Mesenchymal stem cell (in vitro differentiated cells and primary cell): Measurements from ENCODE around the gene GRM7.

Experiments used
- DNase-seq: peaks from one replicate; pipeline ENCODE4 v3.0.0-alpha.2; 2013
- H2AFZ ChIP-seq: one replicate; pipeline ENCODE4 v1.6.1; 2013; ENCODE audit warnings: low read depth, mild to moderate bottlenecking, control low read depth, inconsistent platforms, low read length, moderate library complexity
- H2AK5ac ChIP-seq: 2 replicates; pipeline ENCODE4 v1.6.1; 2013; ENCODE audit warnings: low read length, moderate library complexity, mild to moderate bottlenecking, inconsistent platforms; ENCODE audit not compliant: severe bottlenecking
- H2BK120ac ChIP-seq: one replicate; pipeline ENCODE4 v1.6.1; 2013; ENCODE audit warnings: low read depth, mild to moderate bottlenecking, inconsistent platforms, low read length, moderate library complexity
- H2BK12ac ChIP-seq, 2 experiments: one replicate each; pipeline ENCODE4 v1.6.1; 2013; ENCODE audit warnings: inconsistent platforms in 2 of 2, low read length in 2 of 2, mild to moderate bottlenecking in 2 of 2, moderate library complexity in 2 of 2, control low read depth in 1 of 2
- H2BK15ac ChIP-seq: one replicate; pipeline ENCODE4 v1.6.1; 2013; ENCODE audit warnings: mild to moderate bottlenecking, low read depth, inconsistent platforms; ENCODE audit not compliant: poor library complexity, severe bottlenecking
- H2BK5ac ChIP-seq: 2 replicates; pipeline ENCODE4 v1.6.1; 2013; ENCODE audit warnings: low read depth, mild to moderate bottlenecking, low read length, control low read depth, inconsistent platforms; ENCODE audit not compliant: poor library complexity, severe bottlenecking
- H3K14ac ChIP-seq, 2 experiments: one replicate each; pipeline ENCODE4 v1.6.1; 2013; ENCODE audit warnings: inconsistent platforms in 2 of 2, low read length in 2 of 2, control low read depth in 1 of 2, mild to moderate bottlenecking in 1 of 2, moderate library complexity in 1 of 2
- H3K18ac ChIP-seq, 2 experiments: one replicate each; pipeline ENCODE4 v1.6.1; 2013; ENCODE audit warnings: inconsistent platforms in 2 of 2, low read length in 2 of 2, control low read depth in 1 of 2, low read depth in 1 of 2, mild to moderate bottlenecking in 1 of 2
- H3K23ac ChIP-seq, 2 experiments: one replicate each; pipeline ENCODE4 v1.6.1; 2013; ENCODE audit warnings: inconsistent platforms in 2 of 2, low read length in 2 of 2, mild to moderate bottlenecking in 2 of 2, moderate library complexity in 2 of 2, control low read depth in 1 of 2
- H3K27ac ChIP-seq: 2 replicates; pipeline ENCODE4 v1.5.1; 2013; ENCODE audit warnings: mild to moderate bottlenecking, moderate library complexity, low read length, control low read depth, inconsistent platforms; ENCODE audit not compliant: poor library complexity, severe bottlenecking
- H3K27me3 ChIP-seq, 2 experiments: 2 replicates each; pipeline versions ENCODE4 v1.6.1 to v1.7.0; 2013; ENCODE audit warnings: low read length in 2 of 2, mild to moderate bottlenecking in 2 of 2, moderate library complexity in 2 of 2, control low read depth in 1 of 2, inconsistent platforms in 1 of 2; ENCODE audit not compliant: control insufficient read depth in 1 of 2, insufficient read depth in 1 of 2
- H3K36me3 ChIP-seq, 2 experiments: 2 replicates each; pipeline versions ENCODE4 v1.6.1 to v1.7.0; 2013; ENCODE audit warnings: low read length in 2 of 2, control low read depth in 1 of 2, inconsistent platforms in 1 of 2, low read depth in 1 of 2, mild to moderate bottlenecking in 1 of 2; ENCODE audit not compliant: insufficient read depth in 2 of 2, control insufficient read depth in 1 of 2
- H3K4ac ChIP-seq, 2 experiments: one replicate each; pipeline ENCODE4 v1.6.1; 2013; ENCODE audit warnings: inconsistent platforms in 2 of 2, low read length in 2 of 2, mild to moderate bottlenecking in 2 of 2, moderate library complexity in 2 of 2, control low read depth in 1 of 2, low read depth in 1 of 2
- H3K4me1 ChIP-seq: 2 replicates; pipeline ENCODE4 v1.6.1; 2013; ENCODE audit warnings: low read depth, low read length, control low read depth; ENCODE audit not compliant: control insufficient read depth, insufficient read depth
- H3K4me2 ChIP-seq: 2 replicates; pipeline ENCODE4 v1.6.1; 2013; ENCODE audit warnings: low read length, mild to moderate bottlenecking, inconsistent platforms; ENCODE audit not compliant: poor library complexity, severe bottlenecking
- H3K4me3 ChIP-seq, 2 experiments: 2 replicates each; pipeline versions ENCODE4 v1.5.1 to v1.7.0; 2013; ENCODE audit warnings: low read length in 2 of 2, mild to moderate bottlenecking in 2 of 2, control low read depth in 1 of 2, low read depth in 1 of 2; ENCODE audit not compliant: insufficient read depth in 1 of 2
- H3K79me1 ChIP-seq: replicated peaks from 2 replicates; pipeline ENCODE4 v1.6.1; 2013; ENCODE audit warnings: mild to moderate bottlenecking, control low read depth, low read length, inconsistent platforms; ENCODE audit not compliant: poor library complexity, severe bottlenecking
- H3K9ac ChIP-seq: 2 replicates; pipeline ENCODE4 v1.7.0; 2013; ENCODE audit warnings: mild to moderate bottlenecking, low read length, moderate library complexity
- H3K9me3 ChIP-seq: 2 replicates; pipeline ENCODE4 v1.7.0; 2013; ENCODE audit warnings: mild to moderate bottlenecking, low read length; ENCODE audit not compliant: control insufficient read depth
- H4K8ac ChIP-seq: one replicate; pipeline ENCODE4 v1.6.1; 2013; ENCODE audit warnings: inconsistent platforms, mild to moderate bottlenecking, low read length, moderate library complexity
- H4K91ac ChIP-seq: one replicate; pipeline ENCODE4 v1.6.1; 2013; ENCODE audit warnings: mild to moderate bottlenecking, low read length, inconsistent platforms
- WGBS: methylation state at CpG from one replicate; pipeline ENCODE4 v1.1.7; 2013; ENCODE audit warnings: mixed read lengths; 5-methylcytosine and 5-hydroxymethylcytosine counted together

Gene GRM7

DNA sequence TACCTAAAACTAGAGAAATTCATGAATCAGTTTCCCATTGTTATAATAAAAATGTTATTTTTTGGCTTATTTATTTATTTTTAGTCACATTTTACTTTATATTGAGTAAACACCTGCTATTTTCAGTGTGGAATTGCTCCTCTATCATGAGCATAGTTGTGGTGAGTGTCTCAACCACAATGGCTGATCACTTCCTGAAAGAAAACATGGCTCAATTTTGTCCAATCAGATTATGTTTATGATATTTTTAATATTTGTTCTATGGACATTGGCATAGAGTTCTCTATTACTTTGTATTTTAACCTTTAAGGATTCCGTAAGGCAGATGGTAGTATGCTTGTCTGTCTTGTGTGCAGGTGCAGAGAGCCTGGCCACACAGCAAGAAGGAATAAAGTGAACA is 16.2 kb upstream of the GRM7 start:
- Histone ChIP-seq H2AK5ac (no peak overlapping the region), H3K79me1 (no peaks in the 10 kb centered on the region), H2AFZ (no peak overlapping the region), H3K9me3 (peaks cover 4% of the 10 kb centered on the region), H2BK5ac (no peak overlapping the region), H2BK15ac (no peak overlapping the region), H3K14ac (no peak overlapping the region), H2BK120ac (no peak overlapping the region), H3K18ac (no peak overlapping the region), H3K4me3 (no peak overlapping the region), H3K36me3 (no peaks in the 10 kb centered on the region), H4K91ac (no peak overlapping the region), H3K27me3 (no peaks in the 10 kb centered on the region), H3K4me2 (no peak overlapping the region), H3K4me1 (no peaks in the 10 kb centered on the region), H3K9ac (no peak overlapping the region), H3K4ac (no peak overlapping the region), H4K8ac (no peak overlapping the region), H3K23ac (no peak overlapping the region), H2BK12ac (no peak overlapping the region), H3K27ac (no peak overlapping the region)
- DNase-seq = no peak
- 68% methylated on average over 1 of the region's 1 CpG for WGBS

- no peak overlapping the region for H2BK5ac ChIP-seq
- no peak overlapping the region for H4K91ac ChIP-seq
Measured at GRCh38 chr3:6854184-6854583, 6.7 kb upstream of the GRM7 start.

DNA sequence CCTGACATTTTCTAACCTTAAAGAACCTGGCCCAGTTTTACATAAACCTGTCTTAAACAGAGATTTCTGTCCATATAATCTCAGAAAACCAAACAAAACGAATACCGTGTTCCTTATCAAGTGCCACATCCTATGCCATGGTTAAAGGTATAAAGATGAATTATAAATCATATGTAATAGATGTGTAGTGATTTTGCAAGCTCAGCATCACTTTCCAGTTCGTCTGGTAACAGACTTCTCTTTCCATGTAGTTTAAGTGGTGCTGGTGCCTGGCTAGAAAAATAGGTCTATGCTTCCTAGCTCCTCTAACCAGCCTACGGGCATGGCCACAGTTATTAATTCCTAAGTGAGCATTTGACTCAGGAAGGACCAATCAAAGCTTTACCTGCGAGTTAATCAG is 3.4 kb upstream of the GRM7 start:
- no peak overlapping the region for H3K23ac ChIP-seq
- peaks cover 24 to 33% of the 10 kb centered on the region in 2 experiments for H3K27me3 ChIP-seq
- DNase-seq = no peak
- H4K8ac ChIP-seq = no peak overlapping the region
- H2BK12ac ChIP-seq = no peak overlapping the region
- 31% methylated on average over 3 of the region's 5 CpGs for WGBS
- no peak overlapping the region for H4K91ac ChIP-seq
- H2BK5ac ChIP-seq = no peak overlapping the region
- H3K27ac ChIP-seq = no peak overlapping the region
- H3K4me1 ChIP-seq = peaks cover 12% of the 10 kb centered on the region
- no peak overlapping the region for H3K4ac ChIP-seq
- no peak overlapping the region for H3K4me3 ChIP-seq
- no peaks in the 10 kb centered on the region for H3K9me3 ChIP-seq
- no peak overlapping the region for H3K9ac ChIP-seq
- no peak overlapping the region for H3K14ac ChIP-seq
- no peak overlapping the region for H3K18ac ChIP-seq
- no peak overlapping the region for H2AK5ac ChIP-seq
- H3K79me1 ChIP-seq = no peaks in the 10 kb centered on the region
- H2BK120ac ChIP-seq = no peak overlapping the region
- H2AFZ ChIP-seq = no peak overlapping the region
- H3K4me2 ChIP-seq = no peak overlapping the region
- no peak overlapping the region for H2BK15ac ChIP-seq
- H3K36me3 ChIP-seq = no peaks in the 10 kb centered on the region

More at GRCh38 chr3:6854184-6854583, 6.7 kb upstream of the GRM7 start:
- H2BK120ac ChIP-seq = no peak overlapping the region
- no peak overlapping the region for H3K14ac ChIP-seq
- no peak overlapping the region for H3K27ac ChIP-seq
- no peak overlapping the region for H4K8ac ChIP-seq
- H3K4ac ChIP-seq = no peak overlapping the region
- H3K23ac ChIP-seq = no peak overlapping the region
- no peak overlapping the region for H2BK12ac ChIP-seq
- no peak overlapping the region for H3K18ac ChIP-seq
- no peak overlapping the region for H3K4me2 ChIP-seq
- H2BK15ac ChIP-seq = no peak overlapping the region
- no peak overlapping the region for H3K4me3 ChIP-seq
- 80% methylated on average over 1 of the region's 2 CpGs for WGBS
- no peak overlapping the region for H2AK5ac ChIP-seq
- H3K27me3 ChIP-seq = peaks cover 0 to 5% of the 10 kb centered on the region in 2 experiments
- H3K9ac ChIP-seq = no peak overlapping the region
- H3K4me1 ChIP-seq = no peaks in the 10 kb centered on the region
- H3K9me3 ChIP-seq = no peaks in the 10 kb centered on the region
- no peaks in the 10 kb centered on the region for H3K36me3 ChIP-seq
- no peaks in the 10 kb centered on the region for H3K79me1 ChIP-seq
- H2AFZ ChIP-seq = no peak overlapping the region
- DNase-seq = no peak

GRCh38 chr3:6860149-6860953 is 564 bp upstream of the GRM7 start:
- H3K27ac ChIP-seq = no peak overlapping the region
- no peak overlapping the region for H2AK5ac ChIP-seq
- no peak overlapping the region for H3K4me3 ChIP-seq
- H3K9me3 ChIP-seq = no peaks in the 10 kb centered on the region
- no peaks in the 10 kb centered on the region for H3K36me3 ChIP-seq
- H3K4me1 ChIP-seq = peaks cover 14% of the 10 kb centered on the region
- no peak overlapping the region for H2BK12ac ChIP-seq
- H2BK15ac ChIP-seq = no peak overlapping the region
- H3K14ac ChIP-seq = no peak overlapping the region
- H4K8ac ChIP-seq = no peak overlapping the region
- no peak overlapping the region for H3K4me2 ChIP-seq
- no peak overlapping the region for H3K23ac ChIP-seq
- no peak overlapping the region for H3K18ac ChIP-seq
- no peak overlapping the region for H2BK120ac ChIP-seq
- no peak overlapping the region for H3K9ac ChIP-seq
- no peak overlapping the region for H2AFZ ChIP-seq
- H3K27me3 ChIP-seq = peaks cover 45 to 49% of the 10 kb centered on the region in 2 experiments
- WGBS = 2% methylated on average over 10 of the region's 28 CpGs
- H2BK5ac ChIP-seq = no peak overlapping the region
- no peak overlapping the region for H4K91ac ChIP-seq
- DNase-seq = no peak
- no peak overlapping the region for H3K4ac ChIP-seq
- no peaks in the 10 kb centered on the region for H3K79me1 ChIP-seq
